Measurements from ENCODE around the gene SFXN2.

- no peak for TF ChIP-seq POLR2A (IDR thresholded peaks at IDR 0.05)
- TF ChIP-seq, protein P1, sequence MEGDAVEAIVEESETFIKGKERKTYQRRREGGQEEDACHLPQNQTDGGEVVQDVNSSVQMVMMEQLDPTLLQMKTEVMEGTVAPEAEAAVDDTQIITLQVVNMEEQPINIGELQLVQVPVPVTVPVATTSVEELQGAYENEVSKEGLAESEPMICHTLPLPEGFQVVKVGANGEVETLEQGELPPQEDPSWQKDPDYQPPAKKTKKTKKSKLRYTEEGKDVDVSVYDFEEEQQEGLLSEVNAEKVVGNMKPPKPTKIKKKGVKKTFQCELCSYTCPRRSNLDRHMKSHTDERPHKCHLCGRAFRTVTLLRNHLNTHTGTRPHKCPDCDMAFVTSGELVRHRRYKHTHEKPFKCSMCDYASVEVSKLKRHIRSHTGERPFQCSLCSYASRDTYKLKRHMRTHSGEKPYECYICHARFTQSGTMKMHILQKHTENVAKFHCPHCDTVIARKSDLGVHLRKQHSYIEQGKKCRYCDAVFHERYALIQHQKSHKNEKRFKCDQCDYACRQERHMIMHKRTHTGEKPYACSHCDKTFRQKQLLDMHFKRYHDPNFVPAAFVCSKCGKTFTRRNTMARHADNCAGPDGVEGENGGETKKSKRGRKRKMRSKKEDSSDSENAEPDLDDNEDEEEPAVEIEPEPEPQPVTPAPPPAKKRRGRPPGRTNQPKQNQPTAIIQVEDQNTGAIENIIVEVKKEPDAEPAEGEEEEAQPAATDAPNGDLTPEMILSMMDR (IDR thresholded peaks at IDR 0.05) = no peak
Observed at GRCh38 chr10:102741726-102742237, 27.3 kb downstream of the SFXN2 start.

Measured in ovary (tissue), 3 donors.